Measurements from ENCODE around the gene EEIG1.
A peak's percentile ranks its signal among the peaks of the same experiment; 100 is the strongest.

Gene EEIG1

DNA sequence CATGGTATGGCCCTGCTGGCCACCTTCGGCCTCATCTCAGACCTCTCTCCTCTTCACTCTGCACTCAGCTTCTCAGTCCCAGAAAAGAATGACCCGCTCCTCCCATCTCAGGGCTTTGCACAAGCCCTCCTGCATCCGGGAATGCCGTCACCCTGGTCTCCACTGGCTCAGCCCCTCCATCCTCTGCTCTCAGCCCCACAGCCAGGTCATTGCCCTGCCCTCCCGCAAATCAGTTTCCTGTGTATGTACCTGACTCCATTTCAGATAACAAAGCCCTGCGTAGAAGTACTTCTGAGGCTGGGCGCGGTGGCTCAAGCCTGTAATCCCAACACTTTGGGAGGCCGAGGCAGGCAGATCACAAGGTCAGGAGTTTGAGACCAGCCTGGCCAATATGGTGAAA lies 28.9 kb upstream of the EEIG1 start:
- no peaks in the 10 kb centered on the region for H3F3A ChIP-seq (ENCODE audit: low read depth)
- no peak overlapping the region for H3K4me2 ChIP-seq (ENCODE audit: low read depth, low read length, poor library complexity, severe bottlenecking)
- H3K9ac ChIP-seq (ENCODE audit: low read depth, low read length, poor library complexity, severe bottlenecking) = no peak overlapping the region
- TF ChIP-seq, protein P1, sequence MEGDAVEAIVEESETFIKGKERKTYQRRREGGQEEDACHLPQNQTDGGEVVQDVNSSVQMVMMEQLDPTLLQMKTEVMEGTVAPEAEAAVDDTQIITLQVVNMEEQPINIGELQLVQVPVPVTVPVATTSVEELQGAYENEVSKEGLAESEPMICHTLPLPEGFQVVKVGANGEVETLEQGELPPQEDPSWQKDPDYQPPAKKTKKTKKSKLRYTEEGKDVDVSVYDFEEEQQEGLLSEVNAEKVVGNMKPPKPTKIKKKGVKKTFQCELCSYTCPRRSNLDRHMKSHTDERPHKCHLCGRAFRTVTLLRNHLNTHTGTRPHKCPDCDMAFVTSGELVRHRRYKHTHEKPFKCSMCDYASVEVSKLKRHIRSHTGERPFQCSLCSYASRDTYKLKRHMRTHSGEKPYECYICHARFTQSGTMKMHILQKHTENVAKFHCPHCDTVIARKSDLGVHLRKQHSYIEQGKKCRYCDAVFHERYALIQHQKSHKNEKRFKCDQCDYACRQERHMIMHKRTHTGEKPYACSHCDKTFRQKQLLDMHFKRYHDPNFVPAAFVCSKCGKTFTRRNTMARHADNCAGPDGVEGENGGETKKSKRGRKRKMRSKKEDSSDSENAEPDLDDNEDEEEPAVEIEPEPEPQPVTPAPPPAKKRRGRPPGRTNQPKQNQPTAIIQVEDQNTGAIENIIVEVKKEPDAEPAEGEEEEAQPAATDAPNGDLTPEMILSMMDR (conservative IDR thresholded peaks at IDR 0.05; ENCODE audit: low read length) = no peak
- TF ChIP-seq EZH2phosphoT487 (IDR thresholded peaks at IDR 0.05; ENCODE audit: borderline replicate concordance) = no peak
- H3K79me2 ChIP-seq (ENCODE audit: insufficient read depth, low read length) = no peaks in the 10 kb centered on the region
- H3K36me3 ChIP-seq (ENCODE audit: insufficient read depth, low read length) = no peaks in the 10 kb centered on the region
- H3K27me3 ChIP-seq (ENCODE audit: insufficient read depth, low read length, poor library complexity, severe bottlenecking) = no peaks in the 10 kb centered on the region
- H3K9me3 ChIP-seq (ENCODE audit: insufficient read depth, low read depth, low read length) = no peaks in the 10 kb centered on the region
- H3K4me1 ChIP-seq (ENCODE audit: insufficient read depth, low read length, poor library complexity, severe bottlenecking) = peaks cover 10% of the 10 kb centered on the region
- no peaks in the 10 kb centered on the region for H3K9me2 ChIP-seq (replicated peaks; ENCODE audit: low read depth, low read length)
- H3K4me3 ChIP-seq (ENCODE audit: low read length, poor library complexity, severe bottlenecking) = no peak overlapping the region
- H2AFZ ChIP-seq (ENCODE audit: low read length) = no peak overlapping the region
- no peaks in the 10 kb centered on the region for H4K20me1 ChIP-seq (ENCODE audit: insufficient read depth, low read length, poor library complexity, severe bottlenecking)

DNA sequence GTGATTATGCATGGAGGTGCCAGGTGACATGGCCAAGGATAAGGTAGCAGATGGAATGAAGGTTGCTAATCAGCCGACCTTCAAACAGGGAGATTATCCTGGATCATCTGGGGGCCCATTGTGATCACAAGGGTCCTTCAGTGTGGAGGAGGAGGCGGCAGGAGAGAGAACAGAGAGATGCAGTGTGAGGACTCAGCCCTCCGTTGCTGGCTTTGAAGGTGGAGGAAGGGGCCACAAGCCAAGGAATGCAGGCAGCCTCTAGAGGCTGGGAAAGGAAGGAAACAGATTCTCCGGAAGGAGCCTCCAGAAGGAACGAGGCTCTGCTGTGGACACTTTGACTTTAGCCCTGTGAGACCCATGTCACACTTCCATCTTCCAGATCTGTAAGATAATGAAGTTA lies 27.4 kb upstream of the EEIG1 start:
- H3K9me3 ChIP-seq (ENCODE audit: insufficient read depth, low read depth, low read length) = no peaks in the 10 kb centered on the region
- no peaks in the 10 kb centered on the region for H3K27me3 ChIP-seq (ENCODE audit: insufficient read depth, low read length, poor library complexity, severe bottlenecking)
- H3K79me2 ChIP-seq (ENCODE audit: insufficient read depth, low read length) = no peaks in the 10 kb centered on the region
- H3K9me2 ChIP-seq (replicated peaks; ENCODE audit: low read depth, low read length) = no peaks in the 10 kb centered on the region
- TF ChIP-seq, protein P1 (conservative IDR thresholded peaks at IDR 0.05; ENCODE audit: low read length) = no peak
- TF ChIP-seq EZH2phosphoT487 (IDR thresholded peaks at IDR 0.05; ENCODE audit: borderline replicate concordance) = no peak
- H3F3A ChIP-seq (ENCODE audit: low read depth) = no peaks in the 10 kb centered on the region
- peaks cover 10% of the 10 kb centered on the region for H3K4me1 ChIP-seq (ENCODE audit: insufficient read depth, low read length, poor library complexity, severe bottlenecking)
- H3K36me3 ChIP-seq (ENCODE audit: insufficient read depth, low read length) = no peaks in the 10 kb centered on the region
- H3K4me3 ChIP-seq (ENCODE audit: low read length, poor library complexity, severe bottlenecking) = no peak overlapping the region
- no peak overlapping the region for H2AFZ ChIP-seq (ENCODE audit: low read length)
- no peaks in the 10 kb centered on the region for H4K20me1 ChIP-seq (ENCODE audit: insufficient read depth, low read length, poor library complexity, severe bottlenecking)
- no peak overlapping the region for H3K9ac ChIP-seq (ENCODE audit: low read depth, low read length, poor library complexity, severe bottlenecking)
- no peak overlapping the region for H3K4me2 ChIP-seq (ENCODE audit: low read depth, low read length, poor library complexity, severe bottlenecking)

DNA sequence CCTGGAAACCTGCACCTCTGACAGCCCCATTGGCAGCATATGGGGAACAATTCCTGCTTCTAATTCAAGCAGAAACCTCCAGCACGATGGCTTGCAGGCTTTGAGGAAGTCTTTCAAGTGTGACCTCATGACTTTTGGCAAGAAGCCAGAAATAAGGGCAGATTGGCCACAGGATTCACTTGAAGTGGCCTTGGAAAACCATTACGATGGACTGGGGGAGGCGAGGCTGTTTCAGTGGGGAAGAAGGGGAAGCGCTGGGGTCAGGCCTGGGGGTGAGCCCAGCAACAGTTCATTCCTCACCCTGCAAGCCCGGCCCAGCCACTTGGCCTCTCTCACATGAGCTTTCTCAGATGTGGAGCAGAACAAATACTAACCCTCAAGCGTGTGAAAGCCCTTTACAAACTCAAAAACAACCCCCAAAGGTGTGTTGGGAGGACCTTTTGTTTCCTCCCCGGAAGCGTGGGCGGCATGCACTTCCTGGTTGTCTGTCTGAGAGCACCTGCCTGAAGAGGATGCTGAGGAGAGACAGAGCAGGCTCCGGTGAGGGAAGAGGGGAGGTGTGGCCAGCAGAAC lies 26.9 kb upstream of the EEIG1 start:
- no peak overlapping the region for H3K4me3 ChIP-seq (ENCODE audit: low read length, poor library complexity, severe bottlenecking)
- H3K9ac ChIP-seq (ENCODE audit: low read depth, low read length, poor library complexity, severe bottlenecking) = no peak overlapping the region
- no peaks in the 10 kb centered on the region for H3K36me3 ChIP-seq (ENCODE audit: insufficient read depth, low read length)
- H3K79me2 ChIP-seq (ENCODE audit: insufficient read depth, low read length) = no peaks in the 10 kb centered on the region
- H3K27me3 ChIP-seq (ENCODE audit: insufficient read depth, low read length, poor library complexity, severe bottlenecking) = no peaks in the 10 kb centered on the region
- no peaks in the 10 kb centered on the region for H4K20me1 ChIP-seq (ENCODE audit: insufficient read depth, low read length, poor library complexity, severe bottlenecking)
- H3K4me2 ChIP-seq (ENCODE audit: low read depth, low read length, poor library complexity, severe bottlenecking) = peak overlapping the region; percentile 27
- H3K9me3 ChIP-seq (ENCODE audit: insufficient read depth, low read depth, low read length) = no peaks in the 10 kb centered on the region
- H3K4me1 ChIP-seq (ENCODE audit: insufficient read depth, low read length, poor library complexity, severe bottlenecking) = peaks cover 10% of the 10 kb centered on the region
- TF ChIP-seq EZH2phosphoT487 (IDR thresholded peaks at IDR 0.05; ENCODE audit: borderline replicate concordance) = no peak
- TF ChIP-seq, protein P1 (conservative IDR thresholded peaks at IDR 0.05; ENCODE audit: low read length) = no peak
- H2AFZ ChIP-seq (ENCODE audit: low read length) = peak overlapping the region; percentile 42; the same call in 1 of the 2 replicates
- H3F3A ChIP-seq (ENCODE audit: low read depth) = no peaks in the 10 kb centered on the region
- H3K9me2 ChIP-seq (replicated peaks; ENCODE audit: low read depth, low read length) = no peaks in the 10 kb centered on the region
